CD4-positive, alpha-beta T cell treated with Interleukin-17A for 1 hour (primary cell): Measurements from ENCODE around the gene SYT7.

ENCODE experiments used
- DNase-seq: peaks from one replicate; pipeline ENCODE4 v3.0.0-alpha.2; 2020

Gene SYT7

DNA sequence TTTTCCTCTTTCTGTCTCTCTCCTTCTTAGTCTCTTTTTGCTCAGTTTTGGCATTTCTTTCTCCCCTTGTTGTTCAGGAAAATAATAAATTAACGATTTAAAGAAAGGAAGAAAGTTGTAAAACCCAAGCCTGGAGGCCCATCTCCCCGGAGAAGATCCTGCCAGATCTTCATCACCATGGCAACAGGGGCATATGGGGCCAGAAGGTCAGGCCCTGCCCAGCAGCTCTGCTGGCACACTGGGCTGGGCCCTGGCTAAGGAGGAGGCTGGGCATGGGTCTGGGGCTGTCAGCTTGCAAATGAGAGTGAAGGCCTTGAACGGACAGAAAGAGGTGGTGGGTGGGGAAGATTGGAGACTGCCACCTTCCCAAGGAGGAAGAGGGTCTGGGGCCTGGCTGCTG is 69.5 kb downstream of the SYT7 start:
- no peak for DNase-seq

DNA sequence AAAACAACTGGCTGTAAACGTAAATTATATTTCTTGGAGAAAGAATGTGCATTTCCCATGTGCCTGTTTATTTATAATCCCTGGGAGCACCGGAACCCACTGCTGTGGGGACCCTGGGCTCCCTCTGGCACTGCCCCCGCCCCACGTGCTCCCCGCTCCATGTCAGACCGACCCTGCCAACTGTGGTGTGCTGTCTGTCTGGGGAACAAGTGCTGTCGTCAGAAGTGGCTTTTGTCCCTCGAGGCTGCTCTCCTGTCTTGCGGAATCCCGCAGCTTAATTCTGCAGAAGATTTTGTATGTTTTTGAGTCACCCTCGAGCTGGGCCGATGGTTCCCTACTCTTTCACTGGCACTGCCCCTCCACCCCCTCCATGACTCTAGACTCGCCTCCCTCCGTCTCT is 69.9 kb downstream of the SYT7 start:
- DNase-seq, result no peak

DNA sequence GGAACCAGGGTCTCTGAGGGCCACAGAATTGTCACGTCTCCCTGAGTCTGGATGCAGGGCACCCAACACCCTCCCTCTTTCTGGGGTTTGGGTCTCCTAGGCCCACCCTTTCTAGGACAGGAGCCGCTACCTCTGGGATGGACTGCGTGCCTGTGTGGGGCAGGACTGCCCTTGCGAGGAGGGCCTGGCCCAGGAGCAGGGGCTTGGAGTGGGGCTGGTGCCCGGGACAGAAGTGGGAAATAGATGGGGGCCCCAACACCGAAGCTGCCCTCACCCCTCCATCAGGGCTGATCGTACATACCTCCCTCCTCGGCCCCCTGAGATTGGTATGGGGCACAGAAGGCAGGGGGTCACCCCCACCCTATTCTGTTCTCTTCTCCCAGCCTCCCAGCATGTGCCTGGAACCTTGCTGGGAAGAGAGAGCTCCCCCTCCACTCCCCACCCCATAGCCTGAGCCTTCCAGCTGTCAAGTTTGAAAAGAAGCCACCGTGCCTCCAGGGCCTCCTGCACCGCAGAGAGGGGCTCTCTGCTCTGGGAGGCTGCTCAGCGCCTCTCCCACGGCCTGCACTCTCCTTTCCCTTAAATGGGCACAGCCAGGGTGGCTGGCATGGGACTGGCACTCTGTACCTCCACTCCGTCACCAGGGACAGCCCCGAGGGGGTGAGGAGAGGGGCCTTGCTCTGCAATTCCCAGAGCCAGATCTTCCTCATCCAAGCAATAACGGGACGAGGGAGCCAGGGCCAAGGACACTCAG is 70.5 kb downstream of the SYT7 start:
- no peak for DNase-seq

DNA sequence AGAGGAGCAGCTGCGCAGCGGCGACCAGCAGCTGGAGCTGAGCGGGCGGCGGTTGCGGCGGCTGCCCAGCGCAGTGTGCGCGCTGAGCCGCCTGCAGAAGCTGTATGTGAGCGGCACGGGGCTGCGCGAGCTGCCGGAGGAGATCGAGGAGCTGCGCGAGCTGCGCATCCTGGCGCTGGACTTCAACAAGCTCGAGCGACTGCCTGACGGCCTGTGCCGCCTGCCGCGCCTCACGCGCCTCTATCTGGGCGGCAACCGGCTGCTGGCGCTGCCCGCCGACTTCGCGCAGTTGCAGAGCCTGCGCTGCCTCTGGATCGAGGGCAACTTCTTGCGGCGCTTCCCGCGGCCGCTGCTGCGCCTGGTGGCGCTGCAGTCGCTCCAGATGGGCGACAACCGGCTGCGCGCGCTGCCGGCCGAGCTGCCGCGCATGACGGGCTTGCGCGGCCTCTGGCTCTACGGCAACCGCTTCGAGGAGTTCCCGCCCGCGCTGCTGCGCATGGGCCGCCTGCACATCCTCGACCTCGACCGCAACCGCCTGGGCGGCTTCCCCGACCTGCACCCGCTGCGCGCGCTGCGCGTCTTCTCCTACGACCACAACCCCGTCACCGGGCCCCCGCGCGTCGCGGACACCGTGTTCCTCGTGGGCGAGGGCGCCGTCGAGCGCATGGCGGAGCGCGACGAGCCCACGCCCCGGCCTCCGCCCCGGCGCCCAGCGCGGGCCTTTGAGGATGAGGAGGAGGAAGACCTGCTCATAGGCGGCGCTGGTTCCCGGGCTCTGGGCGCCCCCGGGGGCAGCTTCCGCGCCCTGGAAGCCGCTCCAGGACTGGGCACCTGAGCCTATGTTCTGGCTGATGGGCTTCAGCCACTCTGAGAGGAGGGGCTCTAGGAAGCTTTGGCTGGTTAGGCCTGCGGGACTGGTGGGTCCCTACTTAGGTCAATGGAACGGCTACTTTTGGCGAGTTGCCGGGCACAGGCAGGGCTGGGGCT is 71.5 kb downstream of the SYT7 start:
- DNase-seq, result peak; percentile 56

DNA sequence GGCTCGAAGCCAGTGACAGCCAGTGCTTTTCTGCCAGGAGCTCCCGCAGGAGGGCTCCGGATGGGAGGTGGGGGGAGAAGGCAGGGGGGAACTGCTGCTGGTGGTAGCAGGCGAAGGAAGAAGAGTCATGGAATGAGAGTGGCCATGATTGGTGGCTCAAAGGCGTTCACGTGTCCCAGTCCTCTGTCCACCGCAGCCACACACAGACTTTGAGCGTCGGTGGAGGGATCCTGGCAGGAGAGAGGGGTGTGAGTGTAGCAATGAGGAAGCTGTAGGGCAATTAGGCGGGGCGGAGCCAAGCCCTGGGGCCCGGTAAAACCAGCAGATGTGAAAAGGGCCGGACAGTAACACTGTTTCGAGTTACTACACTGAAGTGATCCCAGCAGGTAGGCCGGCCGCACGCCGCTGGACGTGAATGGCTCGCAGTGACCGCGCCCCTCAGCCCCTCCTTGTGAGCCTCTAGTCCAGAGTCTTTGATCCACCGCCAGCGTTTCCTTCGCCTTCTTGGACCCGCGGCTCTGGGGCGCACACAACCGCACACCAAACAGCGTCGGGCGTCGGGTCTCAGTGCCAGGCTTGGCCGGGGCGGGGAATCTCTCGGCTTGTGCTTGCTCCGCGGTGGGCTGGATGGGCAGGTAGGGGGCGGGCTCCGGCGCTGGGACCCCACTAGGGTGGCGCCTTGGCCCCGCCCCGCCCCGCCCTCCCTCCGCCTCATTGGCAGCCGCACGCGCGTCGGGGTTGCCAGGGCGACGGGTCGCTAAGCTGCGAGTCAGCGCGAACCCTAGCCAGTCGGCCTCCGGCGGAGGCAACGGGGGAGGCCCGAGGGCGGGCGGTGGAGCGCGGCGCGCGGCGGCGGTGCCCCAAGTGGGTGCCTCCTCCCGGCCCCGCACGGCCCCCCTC is 72.7 kb downstream of the SYT7 start, which contains the start of gene LRRC10B:
LRRC10B (plus strand) TSS at position 788 of the 900 bp plus-strand sequence. CDS start 250 bp downstream, outside the sequence.
- peak; percentile 15 for DNase-seq

DNA sequence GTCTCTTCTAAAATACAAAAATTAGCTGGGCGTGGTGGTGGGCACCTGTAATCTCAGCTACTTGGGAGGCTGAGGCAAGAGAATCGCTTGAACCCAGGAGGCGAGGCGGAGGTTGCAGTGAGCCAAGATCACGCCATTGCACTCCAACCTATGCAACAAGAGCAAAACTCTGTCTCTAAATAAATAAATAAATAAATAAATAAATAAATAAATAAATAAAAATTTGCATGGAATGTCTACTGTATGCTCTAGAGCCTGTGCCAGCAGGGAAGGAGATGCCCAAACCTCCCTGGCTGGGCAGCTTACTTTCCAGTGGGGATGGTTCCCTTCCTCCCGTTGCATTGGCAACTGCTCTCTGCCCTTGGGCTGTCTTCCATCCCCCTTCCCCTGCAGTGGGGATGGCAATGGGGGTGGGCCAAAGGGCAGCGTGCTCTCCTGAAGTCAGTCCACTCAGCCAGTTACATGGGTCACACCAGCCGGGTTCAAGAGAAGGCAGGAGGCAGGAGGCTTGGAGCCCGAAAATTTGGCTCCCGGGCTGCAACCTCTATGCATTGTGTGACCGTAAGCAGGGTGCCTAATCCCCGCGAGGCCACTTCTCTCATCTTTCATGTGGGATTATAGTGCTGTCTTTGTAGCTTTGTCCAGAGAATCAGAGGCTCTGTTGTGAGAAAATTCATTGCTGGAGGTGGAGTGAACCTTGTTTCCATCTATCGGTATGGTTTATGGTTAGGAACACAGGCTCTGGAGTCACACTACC is 73.7 kb downstream of the SYT7 start:
- DNase-seq, result no peak

DNA sequence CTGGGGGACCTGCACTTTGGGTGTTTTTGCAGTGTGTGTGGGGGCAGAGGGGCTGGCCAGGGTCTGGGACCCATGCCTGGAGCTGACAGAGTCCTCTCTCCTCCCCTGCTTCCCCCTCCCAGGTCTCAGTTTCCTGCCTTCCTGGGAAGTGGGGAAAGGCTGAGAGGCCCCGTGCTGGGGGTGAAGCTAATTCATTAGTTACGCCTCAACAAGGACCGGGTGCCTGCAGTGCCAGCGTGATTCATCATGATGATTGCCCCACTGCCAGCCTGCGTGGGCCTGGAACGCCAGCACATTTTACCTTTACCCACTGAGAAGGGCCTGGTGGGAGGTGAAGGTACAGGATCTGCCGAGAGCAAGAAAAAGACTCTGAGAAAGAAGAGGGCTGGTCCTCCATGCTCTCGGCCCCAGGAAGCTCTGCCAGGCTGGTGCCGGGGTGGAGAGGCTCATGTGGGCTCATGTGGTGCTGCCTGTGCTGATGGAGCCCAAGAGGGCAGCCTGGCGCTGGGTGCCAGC is 75.2 kb downstream of the SYT7 start:
- no peak for DNase-seq

DNA sequence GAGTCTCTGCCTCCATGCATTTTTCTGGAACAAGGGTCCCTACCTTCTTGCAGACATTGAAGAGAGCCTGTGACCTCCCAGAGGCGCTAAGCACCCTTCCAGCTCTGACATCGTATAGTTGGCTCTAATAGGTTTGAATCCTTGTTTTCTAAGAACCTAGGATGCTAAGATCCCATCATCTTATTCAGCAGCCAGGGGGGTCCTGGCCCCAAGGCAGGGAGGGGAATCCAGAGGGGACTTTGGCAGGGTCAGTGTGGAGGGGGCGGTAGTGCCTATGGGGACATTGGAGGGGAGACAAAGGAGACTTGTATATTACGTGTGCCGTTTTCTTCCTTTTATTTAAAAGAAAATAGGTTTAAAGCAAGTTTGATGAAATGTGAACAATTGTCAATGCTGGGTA is 75.8 kb downstream of the SYT7 start:
- DNase-seq, result no peak

DNA sequence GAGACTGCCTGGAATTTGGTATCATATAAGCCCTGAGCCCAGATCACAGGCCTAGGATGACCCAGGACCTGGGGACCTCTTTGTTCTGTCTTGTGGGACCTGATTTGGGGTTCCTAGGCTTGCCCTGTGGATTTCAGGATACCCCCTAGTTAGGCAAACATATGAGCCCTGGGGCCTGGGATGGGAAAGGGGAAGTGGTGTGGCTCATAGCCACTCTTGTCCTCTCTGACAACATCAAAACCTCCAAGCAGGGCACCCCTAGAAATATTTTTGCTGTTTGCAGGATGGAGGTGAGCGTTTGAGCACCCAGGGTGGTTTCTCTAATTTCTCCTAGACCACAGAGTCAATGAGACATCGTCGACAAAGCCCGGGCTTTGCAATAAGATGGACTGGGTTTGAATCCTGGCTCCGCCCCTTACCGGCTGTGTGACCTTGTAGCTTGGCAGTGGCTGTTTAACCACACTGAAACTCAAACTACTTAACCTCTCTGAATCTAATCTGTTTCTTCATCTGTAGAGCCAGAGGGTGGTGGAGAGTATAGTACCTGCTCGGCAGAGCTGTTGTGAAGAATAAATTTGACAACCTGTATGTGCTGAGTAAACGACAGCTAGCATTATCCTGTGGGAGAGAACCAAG is 77.6 kb downstream of the SYT7 start:
- no peak for DNase-seq

DNA sequence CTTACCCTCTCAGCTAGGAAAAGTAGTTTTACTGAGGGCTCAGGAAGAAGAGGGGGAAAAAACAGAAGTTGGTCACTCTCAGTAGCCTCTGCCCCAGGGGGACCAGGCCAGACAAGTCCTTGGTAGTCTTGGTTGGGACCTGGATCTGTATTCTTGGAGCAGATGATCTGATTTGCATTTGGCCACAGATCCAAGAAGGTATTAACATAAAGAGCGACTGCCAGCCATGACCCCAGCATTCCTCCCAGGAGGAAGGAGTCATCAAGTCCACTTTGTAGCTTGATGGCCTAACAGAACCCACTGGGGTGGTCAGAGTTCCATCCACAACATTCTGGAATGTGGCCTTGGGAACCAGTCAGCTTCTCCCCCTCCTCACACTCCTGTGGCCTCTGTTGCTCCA is 78.4 kb downstream of the SYT7 start:
- no peak for DNase-seq

DNA sequence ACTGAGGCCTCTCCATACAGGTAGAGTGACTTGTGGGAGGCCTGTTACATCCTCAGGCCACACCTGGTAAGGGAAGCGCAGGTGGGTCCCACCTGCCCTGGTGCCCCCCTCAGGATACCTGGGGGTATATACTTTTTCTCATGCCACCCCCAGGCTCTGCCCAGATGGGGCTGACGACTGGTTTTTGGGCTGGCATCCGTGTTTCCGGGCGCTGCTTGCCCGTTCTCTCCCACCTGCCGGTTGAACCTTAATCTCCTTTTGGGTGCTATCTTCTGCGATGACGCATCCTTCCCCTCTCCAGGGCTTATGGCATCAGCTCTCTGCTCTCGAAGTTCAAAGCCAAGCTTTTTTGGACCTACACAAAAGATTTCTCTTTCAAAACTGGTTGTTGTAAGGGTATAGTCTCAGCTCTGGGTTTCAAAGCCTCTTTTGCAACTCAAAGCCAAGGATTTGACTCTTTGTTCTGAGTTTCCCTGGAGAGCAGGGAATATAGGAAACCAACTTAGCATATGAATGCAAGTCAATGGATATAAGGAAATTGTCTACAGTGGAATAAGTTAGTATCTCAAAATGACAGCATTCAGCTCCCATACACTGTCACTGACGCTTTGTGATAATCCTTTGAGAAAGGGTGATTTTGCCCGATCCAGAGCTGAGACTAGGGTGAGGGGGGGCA is 80.9 kb downstream of the SYT7 start:
- DNase-seq, result no peak

DNA sequence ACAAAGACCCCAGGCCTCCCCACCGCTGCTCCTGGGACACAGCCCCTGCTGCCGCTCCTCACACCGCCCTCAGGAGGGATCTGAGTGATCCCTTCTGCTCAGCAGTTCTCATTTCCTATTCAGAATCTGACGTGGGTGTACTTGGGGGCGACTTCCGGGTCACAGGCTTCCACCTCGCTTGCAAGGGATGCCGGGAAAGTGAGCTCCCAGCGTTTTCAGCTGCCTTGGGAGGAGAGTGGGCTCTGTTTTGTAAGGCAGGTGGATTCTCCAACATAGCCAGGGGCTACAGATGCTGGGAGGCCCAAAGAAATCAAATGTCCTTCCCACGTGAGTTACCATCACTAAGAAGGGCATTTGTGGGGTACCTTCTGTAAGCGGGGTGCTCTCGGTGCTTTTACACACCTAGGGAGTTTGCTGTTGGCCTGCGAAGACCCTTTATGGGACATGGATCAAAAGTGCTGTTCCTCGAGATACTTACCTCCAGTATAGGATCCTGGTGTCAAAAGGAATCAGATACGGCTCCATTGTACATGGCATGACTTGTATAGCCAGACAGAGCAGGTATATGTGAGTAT is 82.0 kb downstream of the SYT7 start:
- no peak for DNase-seq

DNA sequence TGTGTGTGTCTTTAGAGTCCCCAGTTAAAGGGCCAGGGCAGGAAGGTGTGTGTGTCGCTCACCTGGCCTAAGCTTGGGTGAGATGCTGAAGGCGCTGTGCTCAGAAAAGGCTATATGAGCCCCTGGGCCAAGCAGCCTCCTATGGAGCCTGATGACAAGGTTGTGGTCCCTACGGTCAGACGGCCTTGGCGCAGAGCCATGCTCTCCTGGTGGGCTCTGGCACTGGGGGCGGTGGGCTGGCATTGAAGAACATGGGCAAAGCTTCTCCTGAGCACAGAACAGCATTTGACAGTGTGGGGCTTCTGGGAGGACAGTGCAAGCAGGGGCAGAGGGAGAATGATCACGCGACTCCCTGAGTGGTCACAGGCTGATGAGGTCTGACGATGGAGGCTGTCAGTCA is 83.0 kb downstream of the SYT7 start:
- DNase-seq, result no peak

DNA sequence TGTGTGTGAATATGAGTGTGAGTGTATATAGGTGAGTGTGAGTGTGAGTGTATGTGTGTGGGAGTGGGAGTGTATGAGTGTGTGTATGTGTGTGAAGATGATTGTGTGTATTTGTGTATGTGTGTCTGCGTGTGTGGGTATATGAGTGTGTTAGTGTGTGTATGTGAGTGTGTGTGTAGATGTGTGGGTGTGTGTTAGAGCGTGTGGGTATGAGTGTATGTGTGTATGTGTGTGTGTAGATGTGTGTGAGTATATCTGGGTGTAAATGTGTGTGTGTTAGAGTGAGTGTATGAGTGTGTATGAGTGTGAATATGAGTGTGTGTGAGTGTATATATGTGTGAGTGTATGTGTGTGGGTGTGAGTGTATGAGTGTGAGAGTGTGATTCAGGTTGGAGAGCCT is 83.4 kb downstream of the SYT7 start:
- DNase-seq, result no peak

DNA sequence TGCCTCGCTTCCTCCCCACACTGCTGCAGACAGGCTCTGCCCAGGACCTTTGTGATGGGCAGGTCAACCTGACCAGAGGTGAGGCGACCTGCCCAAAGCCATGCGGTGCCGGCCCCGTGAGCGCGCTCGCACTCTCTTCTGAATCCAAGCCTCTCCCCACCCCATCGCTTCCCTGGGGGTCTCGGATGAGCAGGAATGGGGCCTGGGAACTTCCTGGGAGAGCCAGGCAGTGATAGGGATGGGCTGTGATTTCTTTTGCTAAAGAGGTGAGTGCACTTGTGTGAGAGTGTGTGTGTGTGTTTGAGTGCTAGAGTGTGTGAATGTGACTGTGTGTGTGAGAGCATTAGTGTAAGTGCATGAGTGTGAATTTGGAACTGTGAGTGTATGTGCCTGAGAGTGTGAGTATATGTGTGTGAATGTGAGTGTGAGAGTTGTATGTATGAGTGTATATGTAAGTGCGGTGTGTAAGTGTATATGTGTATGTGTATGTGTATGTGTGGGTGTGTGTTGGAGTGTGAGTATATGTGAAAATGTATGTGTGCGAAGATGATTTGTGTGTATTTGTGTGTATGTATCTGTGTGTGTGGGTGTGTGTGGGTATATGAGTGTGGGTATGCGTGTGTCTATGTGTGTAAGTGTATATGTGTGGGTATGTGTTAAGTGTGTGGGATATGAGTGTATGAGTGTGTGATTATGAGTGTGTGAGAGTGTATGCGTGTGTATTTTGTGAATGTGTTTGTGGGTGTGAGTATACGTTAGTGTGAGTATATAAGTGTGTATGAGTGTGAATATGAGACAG is 84.1 kb downstream of the SYT7 start:
- no peak for DNase-seq

DNA sequence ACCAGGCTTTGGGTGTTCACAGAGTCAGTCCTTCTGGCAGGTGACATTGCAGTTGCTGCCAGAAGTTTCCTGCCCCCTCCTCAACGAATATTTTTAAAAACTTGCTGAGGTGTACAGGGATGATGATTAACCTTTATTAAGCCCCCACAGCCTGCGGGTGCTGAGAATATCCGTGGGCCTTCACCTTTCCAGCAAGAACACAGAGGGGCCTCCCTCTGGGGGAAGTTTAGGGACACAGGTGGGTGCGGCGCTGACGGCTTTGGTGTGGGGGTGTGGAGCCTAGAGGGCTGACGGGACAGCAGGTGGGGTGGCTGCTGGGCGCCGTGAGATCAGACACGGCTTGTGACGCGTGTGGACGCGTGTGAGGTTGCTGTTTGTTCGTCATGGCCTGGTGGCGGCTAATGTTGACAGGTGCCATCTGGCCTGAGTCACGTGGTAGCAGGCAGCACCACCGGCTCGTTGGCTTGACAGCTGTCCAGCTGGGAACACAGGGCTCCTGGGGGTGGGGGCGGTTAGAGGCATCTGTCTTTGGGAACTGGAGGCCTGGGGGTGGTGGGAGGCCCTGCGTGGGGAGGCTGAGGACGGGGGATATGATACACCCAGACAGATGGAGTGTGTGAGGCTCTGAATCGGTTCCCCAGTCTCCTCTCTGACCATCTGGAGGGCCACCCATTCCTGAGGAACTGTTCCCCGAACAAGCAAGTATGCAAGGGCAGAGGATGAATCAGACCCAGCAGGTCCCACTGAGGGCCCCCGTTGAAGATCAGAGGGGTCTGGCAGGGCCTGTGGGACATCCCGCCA is 84.9 kb downstream of the SYT7 start:
- no peak for DNase-seq

DNA sequence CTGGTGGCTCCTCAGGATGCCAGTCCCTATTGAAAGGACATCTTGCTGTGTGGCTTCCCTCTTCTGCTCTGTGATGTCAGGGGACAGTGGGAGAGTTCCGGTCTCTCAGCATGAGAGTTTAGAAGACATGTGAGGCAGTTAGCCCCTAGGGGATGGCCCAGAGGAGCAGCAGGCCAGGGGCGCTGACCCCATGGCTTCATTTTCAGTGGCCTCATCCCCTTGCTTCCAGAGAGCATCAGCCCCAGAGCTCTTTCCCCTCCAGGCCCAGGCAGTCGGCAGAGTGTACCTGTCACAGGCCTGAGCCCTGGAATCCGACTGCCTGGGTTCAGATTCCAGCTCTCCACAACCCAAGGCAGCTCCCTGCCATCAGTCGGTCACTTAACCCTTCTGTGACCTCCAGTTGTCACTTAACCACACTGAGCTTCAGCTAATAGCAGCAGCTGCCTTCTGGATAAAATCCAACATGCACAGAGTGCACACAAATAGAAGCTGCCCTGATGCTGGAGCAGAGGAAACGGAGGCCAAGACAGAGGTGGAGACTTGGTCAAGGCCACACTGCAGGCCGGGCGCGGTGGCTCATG is 86.4 kb downstream of the SYT7 start:
- DNase-seq, result no peak

DNA sequence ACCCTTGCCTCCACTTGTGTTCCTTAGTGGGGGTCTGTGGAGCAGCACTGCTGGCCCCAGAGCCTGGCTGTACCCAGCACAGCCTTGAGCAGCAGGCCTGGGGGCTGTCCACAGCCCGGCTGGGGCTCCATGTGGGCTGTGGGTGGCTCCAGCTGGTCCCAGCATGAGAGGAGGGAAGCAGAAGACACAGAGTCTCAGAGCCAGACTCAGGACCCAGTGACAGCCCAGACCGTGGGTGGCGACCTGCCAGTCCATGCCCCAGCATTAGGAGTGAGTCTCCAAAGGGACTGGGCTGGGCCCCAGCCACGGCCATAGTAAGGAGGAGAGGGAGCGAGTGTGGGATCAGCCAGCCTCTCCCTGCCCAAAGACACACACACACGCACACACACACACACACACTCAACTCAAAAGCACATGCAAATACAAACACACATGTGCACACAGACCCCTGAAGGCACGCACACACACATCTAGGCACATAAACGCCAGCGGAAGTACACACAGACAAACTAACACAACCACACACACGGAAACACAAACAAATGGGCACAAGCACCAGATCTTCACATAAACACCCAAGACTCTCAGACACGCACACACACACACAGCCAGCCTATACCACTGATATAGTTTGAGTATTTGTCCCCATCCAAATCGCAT is 89.0 kb downstream of the SYT7 start:
- DNase-seq, result no peak
